Stimulated activated CD8-positive, alpha-beta memory T cell treated with anti-CD3 and anti-CD28 coated beads, Interleukin-7, amount 100 ng/mL, for 1 hour (primary cell): Measurements from ENCODE around the gene KDM5A.
"Not testable (repeated sequence)": the region's sequence is repeated elsewhere in the genome, so short reads cannot be mapped to it uniquely, and the experiment has no call there.

ENCODE experiments used
- DNase-seq, 2 donors: peaks; one replicate each; pipeline ENCODE4 v3.0.0-alpha.2; 2020; ENCODE audit warnings: low read depth in 2 of 2

KDM5A gene

GRCh38 chr12:332581-333205 lies 56.4 kb downstream of the KDM5A start:
- DNase-seq, result no peak

GRCh38 chr12:331287-331686 lies 57.8 kb downstream of the KDM5A start:
- no peak for DNase-seq

GRCh38 chr12:325906-326305 lies 63.2 kb downstream of the KDM5A start:
- no peak for DNase-seq

GRCh38 chr12:323507-323906 lies 65.6 kb downstream of the KDM5A start:
- no peak for DNase-seq

- no peak for DNase-seq
These were observed 67.4 kb downstream of the KDM5A start for GRCh38 chr12:321606-322326.

GRCh38 chr12:318759-319515 lies 70.2 kb downstream of the KDM5A start:
- DNase-seq, result no peak

GRCh38 chr12:308511-308910 lies 80.6 kb downstream of the KDM5A start:
- no peak for DNase-seq

GRCh38 chr12:307406-307805 lies 81.7 kb downstream of the KDM5A start:
- no peak for DNase-seq

GRCh38 chr12:304805-305204 lies 84.3 kb downstream of the KDM5A start:
- no peak for DNase-seq

GRCh38 chr12:302766-303165 lies 86.4 kb downstream of the KDM5A start:
- not testable (repeated sequence) for DNase-seq

GRCh38 chr12:300166-300565 lies 89.0 kb downstream of the KDM5A start:
- DNase-seq, result not testable (repeated sequence)

- not testable (repeated sequence) for DNase-seq
These were observed 89.6 kb downstream of the KDM5A start for GRCh38 chr12:299511-299910.

- DNase-seq, result not testable (repeated sequence)
These were observed 91.1 kb downstream of the KDM5A start for GRCh38 chr12:298059-298458.

GRCh38 chr12:295132-295531 lies 94.0 kb downstream of the KDM5A start:
- DNase-seq, result no peak

- DNase-seq, result no peak
These were observed 95.9 kb downstream of the KDM5A start for GRCh38 chr12:293199-293598.

- no peak for DNase-seq
These were observed 96.9 kb downstream of the KDM5A start for GRCh38 chr12:292186-292585.

- no peak for DNase-seq
These were observed 97.9 kb downstream of the KDM5A start for GRCh38 chr12:291153-291723.

- no peak for DNase-seq
These were observed 100.4 kb downstream of the KDM5A start for GRCh38 chr12:288687-289086.

GRCh38 chr12:286531-287300 lies 102.4 kb downstream of the KDM5A start:
- no peak for DNase-seq

GRCh38 chr12:278046-278445 lies 111.1 kb downstream of the KDM5A start:
- no peak for DNase-seq

- no peak for DNase-seq
These were observed 113.3 kb downstream of the KDM5A start for GRCh38 chr12:275812-276211.

- DNase-seq, result no peak
These were observed 115.7 kb downstream of the KDM5A start for GRCh38 chr12:273382-273781.
